ENCODE measurements around the gene THUMPD3.

The THUMPD3 gene

GRCh38 chr3:9422712-9423424, 60.0 kb downstream of the THUMPD3 start:
- DNase-seq = peak; percentile 98

GRCh38 chr3:9428411-9428810, 65.6 kb downstream of the THUMPD3 start:
- no peak for DNase-seq

- DNase-seq = peak; percentile 6
These were observed 67.9 kb downstream of the THUMPD3 start for GRCh38 chr3:9430733-9431132.

GRCh38 chr3:9433627-9434521, 71.0 kb downstream of the THUMPD3 start:
- DNase-seq = no peak

- no peak for DNase-seq
These were observed 72.5 kb downstream of the THUMPD3 start for GRCh38 chr3:9435316-9435715.
